Measurements from ENCODE around the gene MEGF11. TPM values are rescaled to one million over a fixed set of nuclear protein-coding genes. Genes with fewer than 3 reads are reported as not detected.

Gene MEGF11
- total RNA-seq, 4 donors from 2014 or later = 0.87 to 7.3 (median 4.9) TPM

GRCh38 chr15:66239514-66239913 lies 14.0 kb downstream of the MEGF11 start:
- no peaks in the 10 kb centered on the region for H3K4me1 ChIP-seq
- TF ChIP-seq POLR2A (IDR thresholded peaks at IDR 0.05) (no peak), EP300 (IDR thresholded peaks at IDR 0.05) (no peak), CTCF (IDR thresholded peaks at IDR 0.05) (no peak)
- no peak for DNase-seq (ENCODE audit: low spot score in 2 of 2)
- 88 to 97% methylated on average over 4 of the region's 4 CpGs for WGBS, 2 donors
- H3K36me3 ChIP-seq = no peaks in the 10 kb centered on the region
- H3K9me3 ChIP-seq = no peaks in the 10 kb centered on the region
- H3K4me3 ChIP-seq = no peak overlapping the region
- H3K27me3 ChIP-seq = peaks cover 0 to 22% of the 10 kb centered on the region in 2 donors
- H3K27ac ChIP-seq = no peak overlapping the region

- no peak for DNase-seq (ENCODE audit: low spot score in 2 of 2)
- WGBS, 2 donors = 78 to 87% methylated on average over 5 of the region's 5 CpGs
Measured at GRCh38 chr15:66238318-66238717, 15.2 kb downstream of the MEGF11 start.

GRCh38 chr15:66237513-66238235 lies 15.9 kb downstream of the MEGF11 start:
- Histone ChIP-seq H3K4me3 (no peak overlapping the region), H3K27ac (no peak overlapping the region), H3K27me3 (peaks cover 0 to 17% of the 10 kb centered on the region in 2 donors), H3K36me3 (no peaks in the 10 kb centered on the region), H3K9me3 (no peaks in the 10 kb centered on the region), H3K4me1 (no peaks in the 10 kb centered on the region)
- DNase-seq (ENCODE audit: low spot score in 2 of 2) = no peak
- WGBS, 2 donors = 65 to 70% methylated on average over 10 of the region's 10 CpGs
- no peak for TF ChIP-seq POLR2A (IDR thresholded peaks at IDR 0.05)
- TF ChIP-seq CTCF (IDR thresholded peaks at IDR 0.05) = no peak
- TF ChIP-seq EP300 (IDR thresholded peaks at IDR 0.05) = no peak

More at GRCh38 chr15:66238318-66238717, 15.2 kb downstream of the MEGF11 start:
- no peak overlapping the region for H3K27ac ChIP-seq
- H3K4me1 ChIP-seq = no peaks in the 10 kb centered on the region
- H3K9me3 ChIP-seq = no peaks in the 10 kb centered on the region
- peaks cover 0 to 17% of the 10 kb centered on the region in 2 donors for H3K27me3 ChIP-seq
- H3K4me3 ChIP-seq = no peak overlapping the region
- no peak for TF ChIP-seq POLR2A (IDR thresholded peaks at IDR 0.05)
- H3K36me3 ChIP-seq = no peaks in the 10 kb centered on the region

GRCh38 chr15:66236806-66237375 lies 16.7 kb downstream of the MEGF11 start:
- TF ChIP-seq POLR2A (IDR thresholded peaks at IDR 0.05) = no peak
- no peak for TF ChIP-seq EP300 (IDR thresholded peaks at IDR 0.05)
- TF ChIP-seq CTCF (IDR thresholded peaks at IDR 0.05) = no peak
- WGBS, 2 donors = 78 to 82% methylated on average over 12 of the region's 12 CpGs
- Histone ChIP-seq H3K4me3 (no peak overlapping the region), H3K4me1 (no peaks in the 10 kb centered on the region), H3K27me3 (peaks cover 0 to 17% of the 10 kb centered on the region in 2 donors), H3K36me3 (no peaks in the 10 kb centered on the region), H3K27ac (no peak overlapping the region), H3K9me3 (no peaks in the 10 kb centered on the region)
- no peak for DNase-seq (ENCODE audit: low spot score in 2 of 2)

- 57 to 79% methylated on average over 2 of the region's 2 CpGs for WGBS, 2 donors
- Histone ChIP-seq H3K36me3 (no peaks in the 10 kb centered on the region), H3K27me3 (peaks cover 0 to 17% of the 10 kb centered on the region in 2 donors), H3K27ac (no peak overlapping the region), H3K9me3 (no peaks in the 10 kb centered on the region), H3K4me1 (no peaks in the 10 kb centered on the region), H3K4me3 (no peak overlapping the region)
- no peak for DNase-seq (ENCODE audit: low spot score in 2 of 2)
- TF ChIP-seq CTCF (IDR thresholded peaks at IDR 0.05) = no peak
Measured at GRCh38 chr15:66235866-66236265, 17.7 kb downstream of the MEGF11 start.
